Mesendoderm (in vitro differentiated cells): Measurements from ENCODE around the gene KCNQ1.
A peak's percentile ranks its signal among the peaks of the same experiment; 100 is the strongest.

Experiments used
- DNase-seq: peaks from one replicate; pipeline ENCODE4 v3.0.0; 2013
- H2AK5ac ChIP-seq: 2 replicates; pipeline ENCODE4 v1.6.1; 2013; ENCODE audit warnings: low read length, inconsistent platforms
- H2BK120ac ChIP-seq: 2 replicates; pipeline ENCODE4 v1.6.1; 2013; ENCODE audit warnings: low read depth, mild to moderate bottlenecking, low read length, moderate library complexity, mixed read lengths
- H2BK15ac ChIP-seq: replicated peaks from 2 replicates; pipeline ENCODE4 v1.6.1; 2013; ENCODE audit warnings: low read depth, mild to moderate bottlenecking, moderate library complexity
- H2BK5ac ChIP-seq: 2 replicates; pipeline ENCODE4 v1.6.1; 2013; ENCODE audit warnings: low read length, inconsistent platforms
- H3K18ac ChIP-seq: 2 replicates; pipeline ENCODE4 v1.6.1; 2013; ENCODE audit warnings: mild to moderate bottlenecking, low read length, mixed read lengths
- H3K23ac ChIP-seq: one replicate; pipeline ENCODE4 v1.6.1; 2013; ENCODE audit warnings: low read length
- H3K27ac ChIP-seq: 2 replicates; pipeline ENCODE4 v1.5.1; 2013; ENCODE audit warnings: low read depth, mild to moderate bottlenecking, inconsistent platforms, low read length, moderate library complexity
- H3K27me3 ChIP-seq: 2 replicates; pipeline ENCODE4 v1.6.1; 2013; ENCODE audit warnings: low read length, control low read depth, mild to moderate bottlenecking, inconsistent platforms; ENCODE audit not compliant: insufficient read depth, poor library complexity
- H3K36me3 ChIP-seq: 2 replicates; pipeline ENCODE4 v1.6.1; 2013; ENCODE audit warnings: low read length, inconsistent platforms; ENCODE audit not compliant: control insufficient read depth, insufficient read depth
- H3K4ac ChIP-seq: one replicate; pipeline ENCODE4 v1.6.1; 2013; ENCODE audit warnings: low read depth, mild to moderate bottlenecking, low read length, moderate library complexity
- H3K4me1 ChIP-seq: 2 replicates; pipeline ENCODE4 v1.6.1; 2013; ENCODE audit warnings: low read depth, low read length, inconsistent platforms; ENCODE audit not compliant: control insufficient read depth
- H3K4me2 ChIP-seq: 2 replicates; pipeline ENCODE4 v1.6.1; 2013; ENCODE audit warnings: low read length
- H3K4me3 ChIP-seq: 2 replicates; pipeline ENCODE4 v1.5.1; 2013; ENCODE audit warnings: mild to moderate bottlenecking, low read length
- H3K56ac ChIP-seq: one replicate; pipeline ENCODE4 v1.6.1; 2013; ENCODE audit warnings: low read length
- H3K79me1 ChIP-seq: 2 replicates; pipeline ENCODE4 v1.6.1; 2013; ENCODE audit warnings: low read length, inconsistent platforms
- H3K79me2 ChIP-seq: 2 replicates; pipeline ENCODE4 v1.6.1; 2013; ENCODE audit warnings: mild to moderate bottlenecking, low read length; ENCODE audit not compliant: control insufficient read depth, insufficient read depth
- H3K9ac ChIP-seq: 2 replicates; pipeline ENCODE4 v1.6.1; 2013; ENCODE audit warnings: low read length, inconsistent platforms
- H4K5ac ChIP-seq: one replicate; pipeline ENCODE4 v1.6.1; 2013; ENCODE audit warnings: low read length
- H4K8ac ChIP-seq: one replicate; pipeline ENCODE4 v1.6.1; 2013; ENCODE audit warnings: low read depth, mild to moderate bottlenecking, control low read depth, low read length, moderate library complexity
- WGBS: extraction: QIAGEN DNeasy Blood & Tissue Kit; methylation state at CpG from one replicate; pipeline ENCODE4 v1.1.7; 2013; ENCODE audit warnings: low lambda C conversion rate, missing lambda C conversion rate; ENCODE audit not compliant: insufficient coverage; ENCODE audit errors: extremely low coverage; 5-methylcytosine and 5-hydroxymethylcytosine counted together

The KCNQ1 gene

GRCh38 chr11:2860636-2861035, 415.8 kb downstream of the KCNQ1 start:
- no peak for DNase-seq
- no peak overlapping the region for H3K4ac ChIP-seq

GRCh38 chr11:2862395-2863275, 417.8 kb downstream of the KCNQ1 start:
- no peak overlapping the region for H3K4me3 ChIP-seq
- H3K36me3 ChIP-seq, result no peaks in the 10 kb centered on the region
- H3K79me1 ChIP-seq, result no peaks in the 10 kb centered on the region
- no peak overlapping the region for H4K5ac ChIP-seq
- no peak overlapping the region for H2AK5ac ChIP-seq
- peak; percentile 51 for DNase-seq
- no peak overlapping the region for H3K9ac ChIP-seq
- H3K27me3 ChIP-seq, result peaks cover 28% of the 10 kb centered on the region
- peak overlapping the region; percentile 73 for H3K56ac ChIP-seq
- WGBS, result no CpG with 5 or more reads among the region's 96 CpGs
- H4K8ac ChIP-seq, result no peak overlapping the region
- no peak overlapping the region for H3K4ac ChIP-seq
- no peaks in the 10 kb centered on the region for H3K4me1 ChIP-seq
- peak overlapping the region; percentile 22 for H3K4me2 ChIP-seq
- no peaks in the 10 kb centered on the region for H3K79me2 ChIP-seq
- no peak overlapping the region for H2BK120ac ChIP-seq
- H3K27ac ChIP-seq, result no peak overlapping the region
- no peak overlapping the region for H3K23ac ChIP-seq
- no peak overlapping the region for H2BK15ac ChIP-seq
- H2BK5ac ChIP-seq, result no peak overlapping the region
- H3K18ac ChIP-seq, result peak overlapping the region; percentile 16

More at GRCh38 chr11:2860636-2861035, 415.8 kb downstream of the KCNQ1 start:
- Histone ChIP-seq H3K9ac (no peak overlapping the region), H3K23ac (no peak overlapping the region), H2BK120ac (no peak overlapping the region), H3K79me1 (no peaks in the 10 kb centered on the region), H3K18ac (no peak overlapping the region), H2AK5ac (no peak overlapping the region), H2BK15ac (no peak overlapping the region), H4K8ac (no peak overlapping the region), H4K5ac (no peak overlapping the region), H3K4me1 (no peaks in the 10 kb centered on the region), H2BK5ac (no peak overlapping the region), H3K79me2 (no peaks in the 10 kb centered on the region), H3K56ac (no peak overlapping the region), H3K36me3 (no peaks in the 10 kb centered on the region), H3K4me2 (no peak overlapping the region), H3K27me3 (peaks cover 20% of the 10 kb centered on the region), H3K27ac (no peak overlapping the region), H3K4me3 (no peak overlapping the region)
- WGBS, result no CpG with 5 or more reads among the region's 7 CpGs

GRCh38 chr11:2863276-2863618, 418.4 kb downstream of the KCNQ1 start:
- H3K4ac ChIP-seq, result no peak overlapping the region
- H3K27me3 ChIP-seq, result peaks cover 34% of the 10 kb centered on the region
- H2AK5ac ChIP-seq, result no peak overlapping the region
- H3K9ac ChIP-seq, result no peak overlapping the region
- H3K79me1 ChIP-seq, result no peaks in the 10 kb centered on the region
- H3K4me2 ChIP-seq, result no peak overlapping the region
- H3K23ac ChIP-seq, result no peak overlapping the region
- H4K5ac ChIP-seq, result no peak overlapping the region
- H4K8ac ChIP-seq, result no peak overlapping the region
- no peaks in the 10 kb centered on the region for H3K4me1 ChIP-seq
- H3K4me3 ChIP-seq, result no peak overlapping the region
- no peak overlapping the region for H3K18ac ChIP-seq
- no peak overlapping the region for H2BK120ac ChIP-seq
- no peak for DNase-seq
- WGBS, result no CpG with 5 or more reads among the region's 13 CpGs
- no peak overlapping the region for H2BK5ac ChIP-seq
- no peaks in the 10 kb centered on the region for H3K79me2 ChIP-seq
- no peaks in the 10 kb centered on the region for H3K36me3 ChIP-seq
- H3K27ac ChIP-seq, result no peak overlapping the region
- H2BK15ac ChIP-seq, result no peak overlapping the region
- no peak overlapping the region for H3K56ac ChIP-seq

DNA sequence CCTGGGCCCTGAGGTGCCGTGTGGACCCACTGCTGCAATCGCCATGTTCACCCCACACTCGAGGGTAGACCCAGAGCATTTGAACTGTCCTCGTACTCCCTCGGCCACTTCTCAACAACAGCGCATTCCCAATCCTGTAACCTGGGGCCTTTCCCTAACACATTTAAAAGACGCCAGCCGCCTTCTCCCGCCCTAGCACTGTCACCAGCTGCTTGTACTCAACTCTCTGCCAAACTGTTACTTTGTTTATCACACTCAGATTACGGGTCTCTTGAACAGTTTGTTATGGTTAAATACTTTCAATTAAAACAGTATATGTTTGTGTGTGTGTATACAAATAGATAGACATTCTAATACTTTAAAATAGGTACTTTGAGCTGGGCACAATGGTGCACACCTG, 420.1 kb downstream of the KCNQ1 start:
- H3K4ac ChIP-seq, result no peak overlapping the region
- no peaks in the 10 kb centered on the region for H3K36me3 ChIP-seq
- H3K56ac ChIP-seq, result no peak overlapping the region
- no peak overlapping the region for H3K27ac ChIP-seq
- no peak for DNase-seq
- H3K4me1 ChIP-seq, result no peaks in the 10 kb centered on the region
- no peaks in the 10 kb centered on the region for H3K79me2 ChIP-seq
- H3K9ac ChIP-seq, result no peak overlapping the region
- no peak overlapping the region for H3K23ac ChIP-seq
- H4K5ac ChIP-seq, result no peak overlapping the region
- no peak overlapping the region for H2BK120ac ChIP-seq
- H3K4me2 ChIP-seq, result no peak overlapping the region
- H2AK5ac ChIP-seq, result no peak overlapping the region
- no peaks in the 10 kb centered on the region for H3K79me1 ChIP-seq
- H3K27me3 ChIP-seq, result peaks cover 51% of the 10 kb centered on the region
- H2BK15ac ChIP-seq, result no peak overlapping the region
- WGBS, result no CpG with 5 or more reads among the region's 10 CpGs
- H2BK5ac ChIP-seq, result no peak overlapping the region
- H3K4me3 ChIP-seq, result no peak overlapping the region
- no peak overlapping the region for H4K8ac ChIP-seq
- no peak overlapping the region for H3K18ac ChIP-seq

GRCh38 chr11:2865922-2866577, 421.2 kb downstream of the KCNQ1 start:
- no peak overlapping the region for H2BK15ac ChIP-seq
- no peaks in the 10 kb centered on the region for H3K4me1 ChIP-seq
- no peak overlapping the region for H4K8ac ChIP-seq
- no peaks in the 10 kb centered on the region for H3K79me1 ChIP-seq
- H3K18ac ChIP-seq, result no peak overlapping the region
- no peak overlapping the region for H3K23ac ChIP-seq
- no peaks in the 10 kb centered on the region for H3K79me2 ChIP-seq
- H3K56ac ChIP-seq, result no peak overlapping the region
- no peak overlapping the region for H3K4ac ChIP-seq
- no peak overlapping the region for H4K5ac ChIP-seq
- no peak overlapping the region for H2BK5ac ChIP-seq
- no CpG with 5 or more reads among the region's 11 CpGs for WGBS
- no peak overlapping the region for H2AK5ac ChIP-seq
- no peak overlapping the region for H2BK120ac ChIP-seq
- H3K36me3 ChIP-seq, result no peaks in the 10 kb centered on the region
- H3K4me3 ChIP-seq, result no peak overlapping the region
- peaks cover 53% of the 10 kb centered on the region for H3K27me3 ChIP-seq
- H3K4me2 ChIP-seq, result no peak overlapping the region
- no peak for DNase-seq
- H3K9ac ChIP-seq, result no peak overlapping the region
- no peak overlapping the region for H3K27ac ChIP-seq
